Body of pancreas (tissue), 4 donors: ENCODE measurements around the gene HSPG2. TPM values are rescaled to one million over a fixed set of nuclear protein-coding genes. Genes with fewer than 3 reads are reported as not detected.
"Not testable (repeated sequence)": the region's sequence is repeated elsewhere in the genome, so short reads cannot be mapped to it uniquely, and the experiment has no call there.

Experiments
- ATAC-seq: fragments of 150-250 bp; one replicate; pipeline ENCODE4 v1.9.1; 2016
- DNase-seq, 4 donors: peaks; one replicate each; pipeline ENCODE4 v3.0.0-alpha.2; 2019
- H3K27ac ChIP-seq, 4 donors: fragments of 200-600 bp; sonication (generic); 1 replicate in 3 of 4; 2 replicates in 1 of 4; pipeline versions ENCODE4 v1.5.1 to v1.6.1; 2016 to 2019; ENCODE audit warnings: mild to moderate bottlenecking in 1 of 4, mixed read lengths in 1 of 4, moderate library complexity in 1 of 4
- H3K27me3 ChIP-seq, 2 donors: fragments of 200-600 bp; sonication (generic); one replicate each; pipeline ENCODE4 v1.6.0; 2016; ENCODE audit warnings: mild to moderate bottlenecking in 1 of 2
- H3K36me3 ChIP-seq, 2 donors: fragments of 200-600 bp; sonication (generic); replicated peaks in 1 of 2; 2 replicates each; pipeline ENCODE4 v1.5.1; 2016; ENCODE audit warnings: low read depth in 2 of 2; ENCODE audit not compliant: insufficient read depth in 1 of 2
- H3K4me1 ChIP-seq: fragments of 200-600 bp; sonication (generic); one replicate; pipeline ENCODE4 v1.6.0; 2016
- H3K4me3 ChIP-seq, 2 donors: fragments of 200-600 bp; sonication (generic); 1 replicate in 1 of 2; 2 replicates in 1 of 2; pipeline ENCODE4 v1.5.1; 2016 to 2019
- H3K9me3 ChIP-seq, 3 donors: fragments of 200-600 bp; sonication (generic); 1 replicate in 2 of 3; 2 replicates in 1 of 3; pipeline ENCODE4 v1.5.1; 2016
- POLR2A ChIP-seq, 3 donors: fragments of 450-650 bp; IDR thresholded peaks; one replicate each; pipeline ENCODE4 v1.6.1; 2016; ENCODE audit warnings: antibody characterized with exemption in 3 of 3, mild to moderate bottlenecking in 2 of 3
- WGBS, 2 donors: methylation state at CpG; one replicate each; pipeline ENCODE4 v1.1.5; 2017; 5-methylcytosine and 5-hydroxymethylcytosine counted together
- intact Hi-C: fragments of 100-400 bp; cut with DNase I; formaldehyde crosslinking; loops from one replicate; pipeline ENCODE4 v1.15.1; 2023
- total RNA-seq, 2 donors: library from RNA; depleted of rRNA; stranded (reverse); fragments of >200 nt; gene quantifications; one replicate each; pipeline ENCODE4 v1.1.0, GENCODE V29; 2016
- TF ChIP-seq, protein P1 (sequence below), 7 experiments: fragments of 450-650 bp in 4 of 7; fragments of 200-600 bp in 3 of 7; sonication (generic) in 3 of 7; IDR thresholded peaks; one replicate each; pipeline ENCODE4 v1.5.1; 2016 to 2019; ENCODE audit warnings: antibody characterized with exemption in 7 of 7

HSPG2 gene
- total RNA-seq, 2 donors from 2014 or later: 87.7 to 179 TPM

DNA sequence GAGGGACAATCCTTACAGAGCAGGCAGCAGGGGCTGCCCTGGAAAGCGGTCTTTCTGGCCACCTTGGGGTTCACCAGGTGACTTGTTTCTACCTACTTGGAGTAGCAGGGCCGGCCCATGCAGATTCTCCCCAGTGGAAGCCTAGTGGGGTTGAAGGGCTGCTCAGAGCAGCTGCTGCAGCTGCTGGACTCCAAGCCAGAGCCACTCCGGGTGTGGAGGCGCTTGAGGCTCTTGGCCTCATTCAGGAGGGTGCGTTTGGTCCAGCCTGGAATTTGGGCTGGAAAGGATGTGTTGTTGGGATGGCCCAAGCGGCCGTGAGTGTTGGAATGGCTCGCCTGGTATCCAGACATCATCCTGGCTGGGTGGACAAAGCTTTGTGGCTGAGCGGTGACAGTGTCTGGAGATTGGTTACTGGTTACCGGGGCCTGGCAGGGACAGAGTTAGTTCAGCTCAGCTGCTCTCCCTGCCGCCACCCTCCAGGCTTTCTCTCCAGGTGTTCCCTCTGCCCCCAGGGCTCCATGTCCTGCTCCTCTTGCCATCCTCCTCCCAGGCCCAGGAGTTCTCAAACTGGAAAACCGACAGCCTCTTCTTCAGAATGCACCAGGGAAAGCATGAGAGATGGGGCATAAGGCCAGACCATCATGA lies 14.2 kb upstream of the HSPG2 start:
- WGBS, 2 donors: 78 to 92% methylated on average over 12 of the region's 12 CpGs
- TF ChIP-seq, protein P1, sequence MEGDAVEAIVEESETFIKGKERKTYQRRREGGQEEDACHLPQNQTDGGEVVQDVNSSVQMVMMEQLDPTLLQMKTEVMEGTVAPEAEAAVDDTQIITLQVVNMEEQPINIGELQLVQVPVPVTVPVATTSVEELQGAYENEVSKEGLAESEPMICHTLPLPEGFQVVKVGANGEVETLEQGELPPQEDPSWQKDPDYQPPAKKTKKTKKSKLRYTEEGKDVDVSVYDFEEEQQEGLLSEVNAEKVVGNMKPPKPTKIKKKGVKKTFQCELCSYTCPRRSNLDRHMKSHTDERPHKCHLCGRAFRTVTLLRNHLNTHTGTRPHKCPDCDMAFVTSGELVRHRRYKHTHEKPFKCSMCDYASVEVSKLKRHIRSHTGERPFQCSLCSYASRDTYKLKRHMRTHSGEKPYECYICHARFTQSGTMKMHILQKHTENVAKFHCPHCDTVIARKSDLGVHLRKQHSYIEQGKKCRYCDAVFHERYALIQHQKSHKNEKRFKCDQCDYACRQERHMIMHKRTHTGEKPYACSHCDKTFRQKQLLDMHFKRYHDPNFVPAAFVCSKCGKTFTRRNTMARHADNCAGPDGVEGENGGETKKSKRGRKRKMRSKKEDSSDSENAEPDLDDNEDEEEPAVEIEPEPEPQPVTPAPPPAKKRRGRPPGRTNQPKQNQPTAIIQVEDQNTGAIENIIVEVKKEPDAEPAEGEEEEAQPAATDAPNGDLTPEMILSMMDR (IDR thresholded peaks at IDR 0.05): no peak
- no peak for TF ChIP-seq POLR2A (IDR thresholded peaks at IDR 0.05)
- intact Hi-C loops: no loop called here
- Histone ChIP-seq H3K9me3 (no peaks in the 10 kb centered on the region), H3K27ac (no peak overlapping the region), H3K27me3 (no peaks in the 10 kb centered on the region), H3K4me1 (peaks cover 13% of the 10 kb centered on the region), H3K36me3 (no peaks in the 10 kb centered on the region), H3K4me3 (no peak overlapping the region)
- no peak for ATAC-seq
- no peak for DNase-seq

DNA sequence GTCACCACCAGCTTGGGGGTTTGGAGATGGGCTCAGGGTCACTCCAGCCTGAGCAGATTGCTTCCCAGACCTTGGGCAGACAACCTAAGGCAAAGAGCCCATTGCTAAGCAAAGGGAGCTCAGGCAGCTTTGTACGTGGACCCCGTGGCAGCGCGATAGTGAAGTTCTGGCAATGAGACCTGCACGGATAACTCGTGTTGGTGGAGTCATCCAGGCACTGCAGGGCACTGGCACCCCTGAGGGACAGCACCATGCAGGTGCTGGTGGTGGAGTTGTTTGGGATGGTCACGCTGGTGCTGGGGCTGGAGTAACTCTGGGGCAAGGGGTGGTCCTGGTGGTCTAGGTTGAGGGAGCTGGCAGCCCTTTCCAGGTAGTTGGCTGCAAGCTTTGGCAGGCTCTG lies 13.6 kb upstream of the HSPG2 start:
- Histone ChIP-seq H3K4me1 (peaks cover 7% of the 10 kb centered on the region), H3K4me3 (no peak overlapping the region), H3K27me3 (no peaks in the 10 kb centered on the region), H3K36me3 (no peaks in the 10 kb centered on the region), H3K27ac (no peak overlapping the region), H3K9me3 (no peaks in the 10 kb centered on the region)
- TF ChIP-seq, protein P1 (IDR thresholded peaks at IDR 0.05): no peak
- no peak for TF ChIP-seq POLR2A (IDR thresholded peaks at IDR 0.05)
- ATAC-seq (no peak), DNase-seq (no peak)
- intact Hi-C loops: no loop called here
- whole genome bisulfite sequencing, 2 donors: 83 to 87% methylated on average over 1 to 7 of the region's 7 CpGs

DNA sequence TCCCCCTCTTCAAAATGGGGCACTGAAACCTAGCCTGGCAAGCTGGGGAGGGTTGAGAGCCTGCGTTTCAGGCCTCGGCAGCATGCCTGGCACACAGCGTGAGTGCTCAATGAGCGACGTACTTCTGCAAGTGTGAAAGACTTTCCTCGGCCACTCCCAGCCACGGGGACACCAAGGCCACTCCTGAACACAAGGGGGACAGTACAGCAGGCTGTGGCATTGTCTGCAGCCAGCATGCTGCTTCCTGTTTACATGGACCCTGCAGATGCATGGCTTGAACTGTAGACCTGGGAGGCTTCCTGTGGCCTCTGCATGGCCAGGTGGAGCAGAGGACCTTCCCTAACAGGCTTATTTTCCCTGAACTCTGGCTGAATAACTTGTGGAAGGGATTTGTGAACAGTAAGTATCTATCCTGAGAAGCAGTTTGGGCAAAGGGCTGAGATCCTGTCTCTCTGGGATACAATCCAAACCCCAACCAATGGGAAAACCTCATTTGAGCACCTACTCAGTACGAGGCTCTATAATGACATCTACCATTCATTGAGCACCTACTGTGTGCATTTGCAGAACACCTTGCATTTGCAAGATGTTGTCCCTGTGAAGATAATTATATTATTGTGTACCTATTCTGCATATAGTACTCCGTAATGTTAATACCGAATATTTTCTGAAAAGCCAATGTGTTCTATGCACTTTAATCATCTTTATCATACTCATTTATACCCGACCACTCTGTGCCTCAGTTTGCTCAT lies 9.9 kb upstream of the HSPG2 start:
- peaks cover 16% of the 10 kb centered on the region for H3K4me1 ChIP-seq
- H3K27me3 ChIP-seq: no peaks in the 10 kb centered on the region
- DNase-seq (no peak), ATAC-seq (peak; percentile 31)
- TF ChIP-seq, protein P1 (IDR thresholded peaks at IDR 0.05): peak in 1 of 7 experiments; percentile 3
- no peak for TF ChIP-seq POLR2A (IDR thresholded peaks at IDR 0.05)
- H3K4me3 ChIP-seq: no peak overlapping the region
- H3K9me3 ChIP-seq: no peaks in the 10 kb centered on the region
- no peak overlapping the region for H3K27ac ChIP-seq
- intact Hi-C loops: no loop called here
- 70 to 72% methylated on average over 4 to 11 of the region's 11 CpGs for WGBS, 2 donors
- no peaks in the 10 kb centered on the region for H3K36me3 ChIP-seq

DNA sequence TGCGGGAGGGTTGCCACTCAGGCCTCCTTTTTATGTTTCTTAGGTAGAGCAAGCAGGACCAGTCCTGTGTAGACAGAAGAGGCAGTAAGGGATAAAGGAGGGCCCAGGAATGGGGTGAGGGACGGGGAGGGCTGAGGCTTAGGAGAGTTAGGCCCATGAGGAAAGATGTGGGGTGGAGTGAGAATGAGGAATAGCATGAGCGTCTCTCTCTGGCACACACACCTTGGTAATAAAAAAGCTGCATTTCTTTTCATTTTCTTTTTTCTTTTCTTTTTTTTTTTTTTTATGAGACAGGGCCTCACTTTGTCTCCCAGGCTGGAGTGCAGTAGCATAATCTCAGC lies 7.6 kb upstream of the HSPG2 start:
- no peaks in the 10 kb centered on the region for H3K9me3 ChIP-seq
- H3K36me3 ChIP-seq: no peaks in the 10 kb centered on the region
- ATAC-seq: no peak
- peak overlapping the region in 2 of 4 donors; percentile 54 to 60 for H3K27ac ChIP-seq
- H3K4me3 ChIP-seq: no peak overlapping the region
- TF ChIP-seq POLR2A (IDR thresholded peaks at IDR 0.05): no peak
- TF ChIP-seq, protein P1 (IDR thresholded peaks at IDR 0.05): no peak
- intact Hi-C loops: no loop called here
- DNase-seq: no peak
- WGBS, 2 donors: 78 to 88% methylated on average over 3 of the region's 3 CpGs
- H3K4me1 ChIP-seq: peaks cover 25% of the 10 kb centered on the region
- H3K27me3 ChIP-seq: no peaks in the 10 kb centered on the region

DNA sequence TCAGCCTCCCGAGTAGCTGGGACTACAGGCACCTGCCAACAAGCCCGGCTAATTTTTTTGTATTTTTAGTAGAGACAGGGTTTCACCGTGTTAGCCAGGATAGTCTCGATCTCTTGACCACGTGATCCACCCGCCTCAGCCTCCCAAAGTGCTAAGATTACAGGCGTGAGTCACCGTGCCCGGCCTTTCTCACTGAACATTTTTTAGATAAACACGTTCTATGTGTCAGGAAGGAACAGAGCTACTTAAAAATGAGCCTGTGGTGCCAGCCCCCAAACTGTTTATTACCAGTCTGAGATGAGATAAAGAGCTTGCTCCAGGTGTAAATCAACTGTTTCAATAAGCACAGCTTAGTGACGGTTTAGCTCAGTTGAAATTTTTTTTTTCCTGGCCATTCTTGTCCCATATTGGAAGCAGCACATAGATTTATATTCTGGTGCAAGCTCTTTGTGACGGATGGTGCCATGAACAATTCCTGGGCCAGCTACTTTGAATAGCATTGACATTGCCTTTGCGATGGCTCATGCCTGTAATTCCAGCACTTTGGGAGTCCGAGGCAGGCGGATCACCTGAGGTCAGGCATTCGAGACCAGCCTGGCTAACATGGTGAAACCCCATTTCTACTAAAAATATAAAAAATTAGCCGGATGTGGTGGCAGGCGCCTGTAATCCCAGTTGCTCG lies 6.0 kb upstream of the HSPG2 start:
- H3K4me3 ChIP-seq, intact Hi-C loops, H3K27me3 ChIP-seq, H3K9me3 ChIP-seq, ATAC-seq, H3K36me3 ChIP-seq: not testable (repeated sequence)
- 62 to 64% methylated on average over 19 of the region's 19 CpGs for WGBS, 2 donors
- Histone ChIP-seq H3K4me1 (peaks cover 41% of the 10 kb centered on the region), H3K27ac (peak overlapping the region in 2 of 4 donors; percentile 12 to 14)
- DNase-seq: peak in 1 of 4 donors; percentile 35
